GM12892 (cell line): ENCODE measurements around the gene GSG1L.

Source experiments
- POLR2AphosphoS5 ChIP-seq: IDR thresholded peaks from 2 replicates; pipeline ENCODE4 v1.6.1; 2011; ENCODE audit warnings: low read depth, low read length, control low read depth
- TAF1 ChIP-seq: IDR thresholded peaks from 2 replicates; pipeline ENCODE4 v1.6.1; 2011; ENCODE audit warnings: low read depth, mild to moderate bottlenecking, control low read depth, low read length, borderline replicate concordance

DNA sequence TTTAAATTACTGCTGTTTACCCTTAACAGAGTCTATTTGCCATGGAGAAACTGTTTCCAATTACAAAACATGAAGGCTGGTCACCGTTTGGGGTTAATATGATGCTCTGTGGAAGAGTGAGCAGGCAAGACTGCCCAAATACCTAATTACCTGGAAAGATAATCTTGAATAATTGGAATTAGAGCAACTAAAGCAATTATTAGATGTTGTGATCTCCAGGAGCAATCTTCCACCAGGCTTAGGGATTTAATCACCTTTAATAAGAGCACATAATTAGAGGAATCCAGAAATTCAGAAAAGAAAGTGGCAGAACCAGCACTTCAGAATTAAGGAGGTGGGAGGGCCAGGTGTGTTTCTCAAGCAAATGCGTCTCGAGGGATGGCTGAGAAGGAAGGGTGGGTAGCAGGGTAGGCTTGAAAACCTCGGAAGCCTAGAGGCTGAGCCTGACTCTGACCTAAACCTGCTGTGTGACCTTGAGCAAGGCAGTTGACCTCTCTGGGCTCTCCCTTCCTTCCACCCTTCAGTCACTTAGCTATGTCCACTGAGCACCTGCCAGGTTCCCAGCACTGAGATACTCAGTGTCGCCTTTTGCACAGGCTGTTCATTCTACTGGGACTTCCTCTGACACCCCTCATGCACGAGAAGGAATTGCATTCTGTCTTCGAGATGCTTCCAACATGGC lies 113.2 kb downstream of the GSG1L start:
- TF ChIP-seq TAF1 (no peak), POLR2AphosphoS5 (no peak)
